GM12892 (cell line): ENCODE data around the gene SLC25A6.

ENCODE experiments used
- DNase-seq: peaks from one replicate; pipeline ENCODE4 v3.0.0; 2011; ENCODE audit not compliant: insufficient read length
- FAIRE-seq: peaks from 2 replicates; lab custom pipeline; 2011; peaks lifted over from hg19 to GRCh38; lab: Jason Lieb, UNC
- POLR2A ChIP-seq: IDR thresholded peaks from 2 replicates; pipeline ENCODE4 v1.6.1; 2011; ENCODE audit warnings: low read depth, low read length, control low read depth
- POLR2AphosphoS5 ChIP-seq: IDR thresholded peaks from 2 replicates; pipeline ENCODE4 v1.6.1; 2011; ENCODE audit warnings: low read depth, low read length, control low read depth
- TAF1 ChIP-seq: IDR thresholded peaks from 2 replicates; pipeline ENCODE4 v1.6.1; 2011; ENCODE audit warnings: low read depth, mild to moderate bottlenecking, control low read depth, low read length, borderline replicate concordance

The SLC25A6 gene

DNA sequence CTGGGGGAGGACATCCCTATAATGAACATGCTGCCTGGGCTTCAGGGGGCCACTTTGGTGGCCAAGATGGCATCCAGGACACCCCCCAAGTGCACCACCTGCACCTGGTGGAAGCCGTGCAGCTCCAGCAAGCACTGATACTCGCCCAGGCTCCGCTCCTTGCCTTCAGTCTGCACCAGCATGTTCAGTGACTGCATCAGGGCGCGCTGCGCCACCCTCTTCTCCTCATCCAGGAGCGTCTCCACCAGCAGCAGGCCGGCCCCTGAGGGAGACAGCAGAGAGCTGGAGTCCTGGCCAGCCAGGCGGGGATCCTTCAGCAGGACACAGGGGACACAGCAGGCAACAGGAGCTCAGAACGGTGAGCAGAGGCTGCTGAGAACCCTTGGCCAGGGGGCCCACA, 11.3 kb upstream of the SLC25A6 start:
- TF ChIP-seq POLR2A (no peak), TAF1 (no peak), POLR2AphosphoS5 (no peak)
- DNase-seq (no peak), FAIRE-seq (no peak)

DNA sequence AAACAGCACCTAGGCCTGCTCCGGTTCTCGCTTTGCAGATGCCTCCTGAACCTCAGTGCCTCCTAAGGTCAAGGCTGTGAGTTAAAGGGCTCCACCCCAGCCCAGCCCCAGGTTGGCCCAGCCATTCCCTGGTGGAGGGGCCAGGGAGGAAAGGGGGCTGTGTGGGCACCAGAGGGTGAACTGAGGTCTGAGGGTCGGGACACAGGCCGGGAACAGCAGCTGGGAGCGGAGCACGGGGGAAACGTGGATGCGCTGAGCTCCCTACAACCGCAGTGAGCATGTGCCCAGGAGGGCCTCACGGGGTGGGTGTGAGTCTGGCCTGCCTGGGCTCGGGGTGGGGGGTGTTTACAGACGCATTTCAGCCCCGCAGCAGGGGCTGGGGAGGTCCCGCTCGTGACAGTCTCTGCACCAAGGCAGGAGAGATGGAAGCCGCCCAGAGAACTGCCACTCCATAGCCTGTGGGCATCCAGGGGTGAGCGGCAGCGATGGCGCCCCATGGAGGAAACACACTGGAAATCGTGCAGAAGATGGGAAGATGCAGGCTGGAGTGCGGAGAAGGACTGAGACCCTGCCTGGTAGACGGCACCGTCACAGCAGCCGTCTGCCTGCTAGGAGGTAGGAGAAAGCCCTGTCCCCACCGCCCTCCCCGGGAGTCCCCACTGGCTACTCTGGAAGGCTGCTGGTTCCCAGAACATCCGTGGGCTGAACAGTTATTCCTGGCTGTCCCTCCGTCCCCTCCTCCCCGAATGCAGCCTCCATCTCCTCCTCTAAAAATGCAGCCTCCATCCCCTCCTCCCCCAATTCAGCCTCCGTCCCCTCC, 9.9 kb upstream of the SLC25A6 start:
- DNase-seq (no peak), FAIRE-seq (no peak)
- TF ChIP-seq TAF1 (no peak), POLR2A (no peak), POLR2AphosphoS5 (no peak)

DNA sequence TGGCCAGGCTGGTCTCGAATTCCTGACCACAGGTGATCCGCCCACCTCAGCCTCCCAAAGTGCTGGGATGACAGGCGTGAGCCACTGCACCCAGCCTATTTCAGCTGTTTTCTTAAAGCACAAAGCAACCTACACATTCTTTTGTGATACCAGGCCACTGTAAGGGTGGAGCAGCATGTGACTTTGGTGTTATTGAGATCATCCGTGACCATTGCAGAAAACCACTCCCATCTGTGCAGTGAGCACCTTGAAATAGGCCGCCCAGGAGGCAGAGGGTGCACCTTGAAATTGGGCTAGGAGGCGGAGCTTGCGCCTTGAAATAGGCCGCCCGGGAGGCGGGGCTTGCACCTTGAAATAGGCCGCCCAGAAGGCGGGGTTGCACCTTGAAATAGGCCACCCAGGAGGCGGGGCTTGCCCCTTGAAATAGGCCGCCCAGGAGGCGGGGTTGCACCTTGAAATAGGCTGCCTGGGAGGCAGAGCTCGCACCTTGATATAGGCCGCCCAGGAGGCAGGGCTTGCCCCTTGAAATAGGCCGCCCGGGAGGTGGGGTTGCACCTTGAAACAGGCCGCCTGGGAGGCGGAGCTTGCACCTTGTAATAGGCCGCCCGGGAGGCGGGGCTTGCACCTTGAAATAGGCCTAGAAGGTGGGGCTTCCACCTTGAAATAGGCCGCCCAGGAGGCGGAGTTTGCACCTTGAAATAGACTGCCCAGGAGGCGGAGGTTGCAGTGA, 9.0 kb upstream of the SLC25A6 start:
- FAIRE-seq (no peak), DNase-seq (no peak)
- TF ChIP-seq POLR2AphosphoS5 (no peak), POLR2A (no peak), TAF1 (no peak)

DNA sequence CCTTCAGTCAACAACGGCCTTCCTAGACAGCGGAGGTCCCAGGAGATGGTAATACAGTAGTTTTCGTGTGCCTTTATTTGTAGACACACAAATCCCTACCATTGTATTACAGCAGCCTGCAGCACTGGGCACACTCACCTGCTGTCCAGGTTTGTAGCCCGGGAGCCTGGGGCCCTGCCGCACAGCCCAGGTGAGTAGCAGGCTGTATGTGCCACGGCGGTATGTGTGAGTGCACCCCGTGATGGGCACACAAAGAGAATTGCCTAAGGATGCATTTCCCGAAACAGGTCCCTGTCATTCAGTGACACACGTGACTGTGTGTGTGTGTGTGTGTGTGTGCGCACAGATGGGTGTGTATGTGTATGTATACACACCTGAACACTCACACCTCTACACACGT, 8.1 kb upstream of the SLC25A6 start:
- DNase-seq: no peak
- no peak for FAIRE-seq
- no peak for TF ChIP-seq POLR2A

DNA sequence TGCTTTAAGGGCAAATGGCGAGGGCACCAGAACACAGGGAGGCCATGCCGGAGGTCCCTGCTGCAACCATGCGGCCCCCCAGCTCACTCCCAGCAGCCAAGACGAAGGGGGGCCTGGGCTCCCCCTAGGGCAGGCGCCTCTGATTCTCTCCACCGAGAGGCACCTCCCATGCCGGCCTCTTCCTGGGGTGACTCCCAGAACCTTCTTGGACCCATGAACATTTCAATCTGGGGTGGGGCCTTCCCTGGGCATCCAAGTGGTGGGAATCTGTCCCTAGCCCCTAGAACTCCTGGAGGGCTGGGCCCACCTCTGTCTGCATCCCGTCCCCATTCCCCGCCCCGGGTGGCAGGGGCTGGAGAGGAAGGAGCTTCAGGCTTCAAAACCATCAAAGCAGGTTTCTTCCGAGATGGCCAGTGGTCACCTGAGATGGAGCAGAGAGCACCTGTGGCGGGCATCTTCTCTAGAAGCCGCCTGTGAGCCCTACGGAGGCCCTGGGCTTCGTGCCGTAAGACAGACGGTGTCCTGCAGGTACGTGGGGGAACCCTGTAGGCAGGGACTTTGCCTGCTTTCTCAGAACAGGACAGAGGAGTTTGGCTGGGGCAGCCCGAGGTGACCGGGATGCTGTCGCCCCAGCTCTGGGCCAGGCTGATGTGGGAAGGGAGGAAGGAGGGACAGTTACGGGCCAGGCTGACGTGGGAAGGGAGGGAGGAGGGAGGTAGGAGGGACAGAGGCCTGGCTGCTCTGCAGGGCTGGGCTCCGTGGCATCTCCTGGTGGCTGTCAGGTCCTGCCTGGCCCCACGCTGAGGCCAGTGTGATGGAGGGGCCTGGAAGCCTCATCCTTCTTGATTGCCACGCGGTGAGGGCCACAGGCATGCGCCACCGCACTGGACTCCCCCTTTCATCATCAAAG, 6.8 kb upstream of the SLC25A6 start:
- DNase-seq (no peak), FAIRE-seq (no peak)
- TF ChIP-seq POLR2A: peak; percentile 18; the same call in 1 of the 2 replicates
- TF ChIP-seq POLR2AphosphoS5: no peak
- no peak for TF ChIP-seq TAF1

- FAIRE-seq (no peak), DNase-seq (no peak)
- TF ChIP-seq POLR2A (no peak), POLR2AphosphoS5 (no peak), TAF1 (no peak)
Observed at GRCh38 chrX:1397441-1398270, 5.7 kb upstream of the SLC25A6 start.

- DNase-seq: no peak
- TF ChIP-seq POLR2AphosphoS5: no peak
- TF ChIP-seq TAF1: no peak
- TF ChIP-seq POLR2A: no peak
- no peak for FAIRE-seq
Observed at GRCh38 chrX:1397001-1397400, 5.1 kb upstream of the SLC25A6 start.

- TF ChIP-seq POLR2AphosphoS5 (peak; percentile 19; the same call in 1 of the 2 replicates), TAF1 (no peak)
- FAIRE-seq (peak; percentile 84), DNase-seq (no peak)
Observed at GRCh38 chrX:1395646-1396216, 3.8 kb upstream of the SLC25A6 start.

DNA sequence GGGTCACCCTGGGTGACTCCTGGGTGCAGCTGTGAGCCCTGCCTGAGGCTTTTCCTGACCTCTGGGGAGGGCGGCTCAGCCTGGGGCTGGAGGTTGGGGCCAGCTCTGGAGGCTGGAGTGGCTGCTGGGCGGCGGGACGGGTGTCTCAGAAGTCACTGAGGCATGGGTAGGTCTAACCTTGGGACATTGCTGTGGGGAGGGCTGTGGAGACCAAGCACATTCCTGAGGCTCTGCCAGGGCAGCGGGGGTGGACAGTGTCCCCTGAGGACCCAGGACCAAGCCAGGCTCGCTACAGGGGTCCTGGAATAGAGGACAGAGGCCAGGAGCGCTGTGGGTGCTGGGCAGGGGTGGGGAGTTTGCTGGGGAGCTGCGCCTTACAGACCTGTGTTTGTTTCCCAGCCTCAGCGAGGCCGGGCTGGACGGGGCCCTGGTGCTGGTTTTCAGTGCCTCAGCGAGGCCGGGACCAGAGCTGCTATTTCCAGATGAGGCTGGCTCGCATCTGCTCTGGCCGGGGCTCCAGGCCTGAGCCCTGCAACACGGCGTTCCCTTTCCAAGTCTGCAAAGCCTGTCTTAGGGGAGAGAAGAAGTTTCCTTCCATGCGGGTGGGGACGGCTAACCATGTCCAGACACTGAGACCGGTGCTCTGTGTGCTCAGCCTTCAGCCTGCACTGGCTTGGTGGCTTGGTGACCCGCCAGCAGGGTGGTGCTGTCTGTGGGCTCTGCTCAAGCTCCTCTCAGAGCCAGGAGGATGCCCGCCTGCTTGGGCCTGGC, 3.0 kb upstream of the SLC25A6 start:
- no peak for FAIRE-seq
- TF ChIP-seq TAF1 (no peak), POLR2AphosphoS5 (no peak), POLR2A (0 out of 2 replicates have a peak, but pooled peaks have one; percentile 14)

More for the DNA sequence above, 3.0 kb upstream of the SLC25A6 start:
- DNase-seq: no peak
